Measurements from ENCODE around the gene DCD.
A peak's percentile ranks its signal among the peaks of the same experiment; 100 is the strongest.

The DCD gene

DNA sequence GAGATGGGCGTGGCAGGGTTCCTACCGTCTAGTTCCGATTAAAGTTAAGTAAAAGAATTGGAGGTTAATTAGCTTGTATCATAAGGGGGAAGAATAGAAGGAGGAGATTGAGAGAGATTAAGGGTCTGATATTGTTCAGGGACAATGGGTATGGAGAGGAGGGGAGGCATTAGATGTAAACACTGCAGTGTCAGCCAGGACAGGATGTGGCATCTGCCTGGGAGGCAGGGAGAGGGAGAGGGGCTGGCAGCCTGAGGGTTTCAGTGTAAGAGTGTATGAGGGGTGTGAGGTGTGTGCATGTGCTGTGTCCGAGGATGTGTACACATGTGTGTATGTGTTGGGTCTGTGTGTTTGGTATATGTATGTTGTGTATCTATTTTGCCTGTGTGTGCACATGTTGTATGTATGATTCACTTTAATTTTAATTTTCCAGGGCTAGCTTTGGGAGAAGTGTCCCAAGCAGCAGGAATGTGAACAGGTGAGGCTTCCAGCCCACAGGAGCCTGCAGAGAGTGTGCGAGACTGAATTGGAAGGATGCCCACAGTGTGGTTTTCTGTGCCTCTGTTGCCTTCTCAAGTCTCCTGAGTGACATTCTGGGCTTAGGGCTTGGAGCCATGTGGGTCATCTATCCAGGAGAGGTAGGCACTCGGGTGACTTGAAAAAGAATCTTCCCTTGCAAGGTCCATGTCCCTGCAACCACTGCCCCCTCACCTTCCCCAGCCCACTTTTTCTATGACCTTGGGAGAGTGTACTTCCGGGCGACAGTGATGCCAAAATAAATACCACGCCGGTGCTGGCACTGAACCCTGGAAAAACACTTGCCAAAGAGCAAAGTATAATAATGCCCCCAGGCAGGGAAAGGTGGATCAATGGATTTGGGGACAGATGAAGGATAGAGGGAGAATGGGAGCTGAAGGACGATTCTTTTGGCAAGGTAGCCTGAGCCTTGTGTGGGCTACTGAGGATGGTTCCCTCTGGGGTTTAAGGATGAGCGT lies 36.8 kb upstream of the DCD start:
- TF ChIP-seq, protein P1, sequence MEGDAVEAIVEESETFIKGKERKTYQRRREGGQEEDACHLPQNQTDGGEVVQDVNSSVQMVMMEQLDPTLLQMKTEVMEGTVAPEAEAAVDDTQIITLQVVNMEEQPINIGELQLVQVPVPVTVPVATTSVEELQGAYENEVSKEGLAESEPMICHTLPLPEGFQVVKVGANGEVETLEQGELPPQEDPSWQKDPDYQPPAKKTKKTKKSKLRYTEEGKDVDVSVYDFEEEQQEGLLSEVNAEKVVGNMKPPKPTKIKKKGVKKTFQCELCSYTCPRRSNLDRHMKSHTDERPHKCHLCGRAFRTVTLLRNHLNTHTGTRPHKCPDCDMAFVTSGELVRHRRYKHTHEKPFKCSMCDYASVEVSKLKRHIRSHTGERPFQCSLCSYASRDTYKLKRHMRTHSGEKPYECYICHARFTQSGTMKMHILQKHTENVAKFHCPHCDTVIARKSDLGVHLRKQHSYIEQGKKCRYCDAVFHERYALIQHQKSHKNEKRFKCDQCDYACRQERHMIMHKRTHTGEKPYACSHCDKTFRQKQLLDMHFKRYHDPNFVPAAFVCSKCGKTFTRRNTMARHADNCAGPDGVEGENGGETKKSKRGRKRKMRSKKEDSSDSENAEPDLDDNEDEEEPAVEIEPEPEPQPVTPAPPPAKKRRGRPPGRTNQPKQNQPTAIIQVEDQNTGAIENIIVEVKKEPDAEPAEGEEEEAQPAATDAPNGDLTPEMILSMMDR (IDR thresholded peaks at IDR 0.05; ENCODE audit: insufficient read depth, low read depth, low read length, missing control alignments): no peak
- no peak overlapping the region for H3K4me3 ChIP-seq (ENCODE audit: low read depth, low read length)
- DNase-seq (ENCODE audit: low read depth): no peak

DNA sequence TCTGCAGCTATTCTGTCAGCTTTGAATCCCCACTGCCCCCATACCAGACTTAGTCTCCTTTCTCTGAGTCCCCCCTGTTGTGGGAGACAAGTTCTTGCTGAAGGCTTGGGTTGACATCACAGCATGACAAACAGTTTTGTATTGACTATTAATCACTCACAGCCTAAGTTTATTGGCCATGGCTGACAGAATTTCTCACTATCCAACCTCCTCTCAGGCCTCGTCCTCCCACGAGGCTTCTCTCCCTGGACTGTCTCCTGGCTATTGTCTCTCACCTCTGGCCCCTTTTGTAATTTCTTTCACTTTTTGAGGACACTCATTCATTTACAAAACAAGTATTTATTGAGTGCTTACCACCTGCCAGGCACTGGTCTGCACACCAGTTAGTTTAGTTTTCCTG lies 35.2 kb upstream of the DCD start:
- no peak for DNase-seq (ENCODE audit: low read depth)
- TF ChIP-seq, protein P1 (IDR thresholded peaks at IDR 0.05; ENCODE audit: insufficient read depth, low read depth, low read length, missing control alignments): no peak
- no peak overlapping the region for H3K4me3 ChIP-seq (ENCODE audit: low read depth, low read length)

DNA sequence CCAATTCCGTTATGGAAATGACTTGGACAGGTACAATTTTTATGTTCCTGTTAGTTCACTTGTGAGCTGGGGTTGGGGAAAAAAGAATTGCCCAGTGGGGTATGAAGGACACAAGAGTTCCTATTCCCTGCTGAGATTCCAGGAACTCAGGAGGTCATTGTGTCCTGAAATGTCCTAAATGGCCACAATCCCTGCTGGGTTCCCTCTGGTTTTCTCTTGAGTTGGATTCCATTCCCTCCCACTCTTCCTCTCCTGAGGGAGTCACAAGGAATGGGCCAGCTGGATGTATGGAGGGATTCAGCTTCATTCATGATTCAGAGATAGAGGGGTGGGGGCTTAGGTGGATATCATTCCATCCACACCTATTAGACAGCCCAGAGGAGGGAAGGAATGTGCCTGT lies 34.5 kb upstream of the DCD start:
- H3K4me3 ChIP-seq (ENCODE audit: low read depth, low read length): no peak overlapping the region
- TF ChIP-seq, protein P1 (IDR thresholded peaks at IDR 0.05; ENCODE audit: insufficient read depth, low read depth, low read length, missing control alignments): no peak
- DNase-seq (ENCODE audit: low read depth): no peak

DNA sequence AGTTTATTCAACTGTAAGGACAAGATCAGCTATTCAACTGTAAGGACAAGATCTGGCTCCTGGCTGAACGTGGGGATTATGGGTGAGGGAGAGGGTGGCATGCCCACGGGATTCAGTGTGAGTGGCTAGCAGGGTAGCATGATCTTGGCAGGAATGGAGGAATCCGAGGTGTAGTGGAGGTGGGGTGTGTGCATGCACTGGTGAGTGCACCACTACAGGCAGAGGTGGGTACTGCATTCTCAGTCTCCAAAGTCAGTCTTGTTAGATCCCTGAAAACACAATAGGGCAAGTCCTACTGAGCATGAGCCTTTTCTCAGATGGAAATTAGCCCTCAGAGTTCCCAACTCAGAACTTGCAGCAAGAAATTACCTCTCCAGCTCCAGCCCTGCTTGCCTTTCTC lies 32.2 kb upstream of the DCD start:
- peak; percentile 51 for DNase-seq (ENCODE audit: low read depth)
- TF ChIP-seq, protein P1 (IDR thresholded peaks at IDR 0.05; ENCODE audit: insufficient read depth, low read depth, low read length, missing control alignments): peak; percentile 71
- no peak overlapping the region for H3K4me3 ChIP-seq (ENCODE audit: low read depth, low read length)

DNA sequence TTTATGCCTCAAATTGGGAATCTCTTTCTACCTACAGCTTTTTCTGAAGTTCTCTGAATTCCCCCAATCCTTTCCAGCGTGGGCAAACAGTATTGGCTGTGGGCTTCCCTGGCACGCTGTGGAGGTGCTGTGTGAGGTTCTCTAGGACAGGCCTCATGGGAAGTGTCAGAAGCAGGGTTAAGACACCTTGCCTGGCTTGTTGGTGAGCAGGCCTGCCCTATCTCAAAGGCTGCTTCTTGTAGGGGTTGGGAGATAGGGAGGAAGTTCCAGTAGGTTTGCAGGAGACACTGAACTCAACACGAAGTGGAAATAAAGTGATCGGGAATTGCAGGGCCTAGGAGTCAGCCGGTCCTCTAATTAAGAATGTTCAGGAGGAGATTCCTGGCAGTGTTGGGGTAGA lies 30.0 kb upstream of the DCD start:
- DNase-seq (ENCODE audit: low read depth): no peak
- TF ChIP-seq, protein P1 (IDR thresholded peaks at IDR 0.05; ENCODE audit: insufficient read depth, low read depth, low read length, missing control alignments): no peak
- H3K4me3 ChIP-seq (ENCODE audit: low read depth, low read length): no peak overlapping the region

DNA sequence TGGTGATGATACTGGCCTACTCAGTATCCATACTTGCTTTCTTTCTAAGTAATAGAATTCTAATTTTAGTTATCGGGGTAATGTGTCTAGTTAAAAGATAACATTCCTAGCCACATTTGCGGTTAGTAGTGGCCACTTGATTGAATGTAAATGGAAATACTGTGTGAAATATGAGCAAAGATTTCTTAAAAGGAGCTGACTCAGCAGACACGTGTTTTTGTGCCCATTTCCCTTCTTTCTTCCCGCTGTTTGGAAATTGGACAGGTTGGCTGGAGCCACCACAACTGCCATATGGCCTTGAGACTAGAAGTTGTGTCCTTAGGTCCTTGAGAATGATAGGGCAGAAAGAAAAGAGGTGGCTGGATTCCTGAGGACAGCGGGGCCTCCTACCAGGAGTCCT lies 19.8 kb upstream of the DCD start:
- DNase-seq (ENCODE audit: low read depth): no peak
- TF ChIP-seq, protein P1 (IDR thresholded peaks at IDR 0.05; ENCODE audit: insufficient read depth, low read depth, low read length, missing control alignments): no peak
- H3K4me3 ChIP-seq (ENCODE audit: low read depth, low read length): no peak overlapping the region

Data from GM12865 (cell line).